Neural cell (in vitro differentiated cells): ENCODE results near the gene AVEN. TPM values are rescaled to one million over a fixed set of nuclear protein-coding genes. Genes with fewer than 3 reads are reported as not detected.
"Not testable (repeated sequence)": the region's sequence is repeated elsewhere in the genome, so short reads cannot be mapped to it uniquely, and the experiment has no call there.

Experiments
- H2AFZ ChIP-seq: fragments of 200-600, 300-800 bp; sonication (generic), shearing (Covaris generic); 2 replicates; pipeline ENCODE4 v1.6.0; 2014; ENCODE audit warnings: low read depth, mild to moderate bottlenecking, antibody characterized with exemption, low read length, moderate library complexity
- H3F3A ChIP-seq: fragments of 200-600 bp; shearing (Covaris generic); 2 replicates; pipeline ENCODE4 v1.6.1; 2016; ENCODE audit warnings: mild to moderate bottlenecking, moderate library complexity, mixed read lengths, antibody characterized with exemption, low read length; ENCODE audit not compliant: insufficient read depth, poor library complexity, severe bottlenecking
- H3K27ac ChIP-seq: fragments of 200-600, 300-800 bp; sonication (generic), shearing (Covaris generic); 2 replicates; pipeline ENCODE4 v1.5.1; 2014; ENCODE audit warnings: mild to moderate bottlenecking, low read length, moderate library complexity
- H3K27me3 ChIP-seq: fragments of 300-800, 200-600 bp; sonication (generic), shearing (Covaris generic); 2 replicates; pipeline ENCODE4 v1.6.0; 2014; ENCODE audit warnings: mild to moderate bottlenecking, low read depth, low read length, moderate library complexity; ENCODE audit not compliant: insufficient read depth
- H3K36me3 ChIP-seq: fragments of 300-800, 200-600 bp; sonication (generic), shearing (Covaris generic); 2 replicates; pipeline ENCODE4 v1.5.1; 2014; ENCODE audit warnings: mild to moderate bottlenecking, antibody characterized with exemption, low read length, moderate library complexity; ENCODE audit not compliant: insufficient read depth
- H3K4me2 ChIP-seq: fragments of 300-800, 200-600 bp; sonication (generic), shearing (Covaris generic); 2 replicates; pipeline ENCODE4 v1.6.0; 2014; ENCODE audit warnings: mild to moderate bottlenecking, low read length
- H3K4me3 ChIP-seq: fragments of 300-800, 200-600 bp; sonication (generic), shearing (Covaris generic); 2 replicates; pipeline ENCODE4 v1.5.1; 2014; ENCODE audit warnings: mild to moderate bottlenecking, low read length, moderate library complexity
- H3K79me2 ChIP-seq: fragments of 200-600 bp; shearing (Covaris generic); replicated peaks from 2 replicates; pipeline ENCODE4 v1.6.0; 2014; ENCODE audit warnings: mild to moderate bottlenecking, low read length, moderate library complexity; ENCODE audit not compliant: insufficient read depth
- H3K9ac ChIP-seq: fragments of 300-800, 200-600 bp; sonication (generic), shearing (Covaris generic); 2 replicates; pipeline ENCODE4 v1.6.1; 2016; ENCODE audit warnings: mild to moderate bottlenecking, low read length, mixed read lengths
- H3K9me2 ChIP-seq: fragments of 200-600 bp; shearing (Covaris generic); 2 replicates; pipeline ENCODE4 v1.6.1; 2016; ENCODE audit warnings: mild to moderate bottlenecking, low read length, mixed read lengths; ENCODE audit not compliant: insufficient read depth
- H3K9me3 ChIP-seq: fragments of 200-600, 300-800 bp; sonication (generic), shearing (Covaris generic); 2 replicates; pipeline ENCODE4 v1.6.1; 2016; ENCODE audit warnings: mild to moderate bottlenecking, mixed run types, low read length, moderate library complexity, mixed read lengths
- H4K20me1 ChIP-seq: fragments of 200-600 bp; shearing (Covaris generic); 2 replicates; pipeline ENCODE4 v1.6.1; 2016; ENCODE audit warnings: mild to moderate bottlenecking, mixed run types; ENCODE audit not compliant: insufficient read depth
- CTCF ChIP-seq: fragments of 450-650 bp; IDR thresholded peaks from 2 replicates; pipeline ENCODE4 v1.5.1; 2014; ENCODE audit warnings: antibody characterized with exemption, mild to moderate bottlenecking, moderate library complexity; ENCODE audit not compliant: poor library complexity, severe bottlenecking
- EP300 ChIP-seq: fragments of 450-650 bp; conservative IDR thresholded peaks from 2 replicates; pipeline ENCODE4 v1.6.1; 2014; ENCODE audit warnings: antibody characterized with exemption, mild to moderate bottlenecking, moderate library complexity; ENCODE audit not compliant: poor library complexity, severe bottlenecking
- EZH2 ChIP-seq: fragments of 200-600, 300-800 bp; shearing (Covaris generic), sonication (generic); IDR thresholded peaks from 2 replicates; pipeline ENCODE4 v1.6.1; 2014; ENCODE audit warnings: antibody characterized with exemption, low read length, borderline replicate concordance, mild to moderate bottlenecking; ENCODE audit not compliant: insufficient read depth, poor library complexity, severe bottlenecking
- MXI1 ChIP-seq: fragments of 450-650 bp; conservative IDR thresholded peaks from 2 replicates; pipeline ENCODE4 v1.6.1; 2014; ENCODE audit warnings: antibody characterized with exemption, mild to moderate bottlenecking; ENCODE audit not compliant: poor library complexity, severe bottlenecking
- POLR2AphosphoS5 ChIP-seq: IDR thresholded peaks from 2 replicates; pipeline ENCODE4 v1.6.1; 2012
- RAD21 ChIP-seq: fragments of 450-650 bp; conservative IDR thresholded peaks from 2 replicates; pipeline ENCODE4 v1.6.1; 2014; ENCODE audit warnings: antibody characterized with exemption, mild to moderate bottlenecking, moderate library complexity
- REST ChIP-seq: IDR thresholded peaks from 2 replicates; pipeline ENCODE4 v1.6.1; 2012; ENCODE audit warnings: borderline replicate concordance
- SMC3 ChIP-seq: fragments of 450-650 bp; conservative IDR thresholded peaks from 2 replicates; pipeline ENCODE4 v1.6.1; 2014; ENCODE audit warnings: antibody characterized with exemption, mild to moderate bottlenecking, moderate library complexity; ENCODE audit not compliant: poor library complexity
- TAF1 ChIP-seq: IDR thresholded peaks from 2 replicates; pipeline ENCODE4 v1.6.1; 2012; ENCODE audit warnings: low read depth
- polyA plus RNA-seq: library from polyadenylated mRNA; depleted of rRNA; stranded (reverse); fragments of >200 nt; gene quantifications from 2 replicates; pipeline ENCODE4 v1.2.3, GENCODE V29; 2014

The AVEN gene
- polyA plus RNA-seq, 1 donor from 2014 or later: 14.1 TPM

- not testable (repeated sequence) for H3K9me3 ChIP-seq, H3K36me3 ChIP-seq, H3K9ac ChIP-seq, H3K4me3 ChIP-seq, H2AFZ ChIP-seq, H3K27ac ChIP-seq, H3K27me3 ChIP-seq, H3K79me2 ChIP-seq, H3K4me2 ChIP-seq, H3F3A ChIP-seq, H4K20me1 ChIP-seq, H3K9me2 ChIP-seq
Observed at GRCh38 chr15:33995666-33996065, 43.3 kb downstream of the AVEN start.

- no peaks in the 10 kb centered on the region for H3K9me3 ChIP-seq
- TF ChIP-seq TAF1 (no peak), EZH2 (no peak), POLR2AphosphoS5 (no peak), RAD21 (no peak), EP300 (no peak), SMC3 (no peak), REST (no peak), MXI1 (no peak), CTCF (no peak)
- H2AFZ ChIP-seq: no peak overlapping the region
- H3K9ac ChIP-seq: no peak overlapping the region
- H3K4me3 ChIP-seq: no peak overlapping the region
- H3K9me2 ChIP-seq: no peaks in the 10 kb centered on the region
- no peaks in the 10 kb centered on the region for H3K36me3 ChIP-seq
- no peaks in the 10 kb centered on the region for H4K20me1 ChIP-seq
- H3K27ac ChIP-seq: no peak overlapping the region
- H3K79me2 ChIP-seq: no peaks in the 10 kb centered on the region
- no peak overlapping the region for H3K4me2 ChIP-seq
- H3F3A ChIP-seq: no peaks in the 10 kb centered on the region
- no peaks in the 10 kb centered on the region for H3K27me3 ChIP-seq
Observed at GRCh38 chr15:33994005-33994615, 44.9 kb downstream of the AVEN start.

- Histone ChIP-seq H3K9me3 (no peaks in the 10 kb centered on the region), H3K9me2 (no peaks in the 10 kb centered on the region), H3K79me2 (no peaks in the 10 kb centered on the region), H3K36me3 (no peaks in the 10 kb centered on the region), H4K20me1 (no peaks in the 10 kb centered on the region), H3K4me2 (no peak overlapping the region), H3K4me3 (no peak overlapping the region), H3K9ac (no peak overlapping the region), H3F3A (no peaks in the 10 kb centered on the region), H3K27ac (no peak overlapping the region), H3K27me3 (no peaks in the 10 kb centered on the region), H2AFZ (no peak overlapping the region)
- TF ChIP-seq POLR2AphosphoS5 (no peak), SMC3 (no peak), REST (no peak), TAF1 (no peak), MXI1 (no peak), RAD21 (no peak), EP300 (no peak)
Observed at GRCh38 chr15:33988384-33988783, 50.6 kb downstream of the AVEN start.
